K562 (cell line): ENCODE results near the gene ZNF286A. TPM values are rescaled to one million over a fixed set of nuclear protein-coding genes. Genes with fewer than 3 reads are reported as not detected.
"Not testable (repeated sequence)": the region's sequence is repeated elsewhere in the genome, so short reads cannot be mapped to it uniquely, and the experiment has no call there.

ENCODE experiments used
- NR2C2 ChIP-seq, 2 experiments: fragments of 200-800 bp in 1 of 2; sonication (Bioruptor generic) in 1 of 2; sonication (generic) in 1 of 2; formaldehyde crosslinking in 1 of 2; IDR thresholded peaks; 2 replicates each; pipeline versions ENCODE4 v1.6.1 to v1.8.0; 2016 to 2022; ENCODE audit warnings: mild to moderate bottlenecking in 1 of 2, missing compliant biosample characterization in 1 of 2, missing genetic modification characterization in 1 of 2, missing genetic modification reagents in 1 of 2
- POLR2A ChIP-seq: fragments of 450-650 bp; conservative IDR thresholded peaks from 2 replicates; pipeline ENCODE4 v1.6.1; 2016
- RBFOX2 ChIP-seq: fragments of 200-400 bp; formaldehyde crosslinking; IDR thresholded peaks from 2 replicates; pipeline ENCODE4 v1.6.1; 2017; ENCODE audit warnings: low read depth, mild to moderate bottlenecking, low read length, moderate library complexity
- ZNF143 ChIP-seq: sonication (generic); formaldehyde crosslinking; IDR thresholded peaks from 2 replicates; pipeline ENCODE4 v1.9.0; 2022; ENCODE audit warnings: mild to moderate bottlenecking, missing genetic modification reagents
- polyA plus RNA-seq, 8 experiments: library from polyadenylated mRNA; depleted of rRNA in 4 of 8; stranded (reverse) in 5 of 8; unstranded in 3 of 8; fragments of >200 nt; fragmentation: Nextera tagmentation in 2 of 8; fragmentation: Illumina TruSeq in 1 of 8; extraction: Ambion mirVana in 2 of 8; extraction: Trizol in 1 of 8; gene quantifications; 2 replicates each; pipeline versions ENCODE4 v1.2.1 to v1.2.3, GENCODE V29; 2011 to 2014; ENCODE audit warnings: inconsistent platforms in 1 of 8, missing spikeins in 1 of 8
- total RNA-seq, 7 experiments: library from RNA; depleted of rRNA in 6 of 7; stranded (reverse); fragments of >200 nt in 6 of 7; fragmentation: Illumina TruSeq in 2 of 7; extraction: Trizol in 2 of 7; gene quantifications; 2 replicates each; pipeline versions ENCODE4 v1.2.1 to v1.2.3, GENCODE V29; 2011 to 2021; ENCODE audit warnings: low replicate concordance in 1 of 7
- TF ChIP-seq, protein P1 (sequence below): fragments of 450-650 bp; IDR thresholded peaks from 2 replicates; pipeline ENCODE4 v1.6.1; 2016; ENCODE audit warnings: mild to moderate bottlenecking, moderate library complexity
- TF ChIP-seq, protein P2 (sequence below), 2 experiments: fragments of 450-650 bp in 1 of 2; sonication (generic) in 1 of 2; formaldehyde crosslinking in 1 of 2; IDR thresholded peaks; 2 replicates each; pipeline versions ENCODE4 v1.7.1 to v1.9.0; 2016 to 2022; ENCODE audit warnings: inconsistent platforms in 1 of 2, mild to moderate bottlenecking in 1 of 2, missing genetic modification reagents in 1 of 2

The ZNF286A gene
- total and polyA plus RNA-seq, 9 of the 15 experiments (the other 6 are each of a cell fraction or from before 2014, with no cell fraction given): 9.0 to 23.1 (median 16.6) TPM

DNA sequence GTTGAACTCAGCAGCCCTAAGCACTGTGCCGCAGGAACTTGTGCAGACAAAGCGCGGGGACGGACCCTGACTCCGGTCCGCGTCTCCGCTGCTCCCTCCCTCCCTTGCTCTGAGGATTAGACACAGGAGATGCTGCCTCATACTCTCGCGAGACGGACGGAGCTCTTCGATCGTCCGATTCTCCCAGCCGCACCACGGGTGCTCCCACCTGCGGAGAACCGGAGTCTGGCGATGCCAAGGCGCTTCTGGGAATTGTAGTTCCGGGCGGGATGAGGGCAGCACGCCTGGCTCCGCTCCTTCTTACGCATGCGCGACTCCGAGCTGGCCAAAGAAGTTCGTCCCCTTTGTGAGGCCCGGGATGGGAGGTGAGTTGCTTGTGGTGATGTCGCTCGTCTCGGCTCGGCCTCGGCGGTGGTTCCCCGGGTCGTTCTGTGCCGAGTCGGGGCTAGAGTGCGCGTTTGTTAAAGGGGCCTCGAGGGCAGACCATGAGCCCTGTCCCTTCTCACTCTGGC, at the start of gene ZNF286A (continued):
- TF ChIP-seq, protein P1, sequence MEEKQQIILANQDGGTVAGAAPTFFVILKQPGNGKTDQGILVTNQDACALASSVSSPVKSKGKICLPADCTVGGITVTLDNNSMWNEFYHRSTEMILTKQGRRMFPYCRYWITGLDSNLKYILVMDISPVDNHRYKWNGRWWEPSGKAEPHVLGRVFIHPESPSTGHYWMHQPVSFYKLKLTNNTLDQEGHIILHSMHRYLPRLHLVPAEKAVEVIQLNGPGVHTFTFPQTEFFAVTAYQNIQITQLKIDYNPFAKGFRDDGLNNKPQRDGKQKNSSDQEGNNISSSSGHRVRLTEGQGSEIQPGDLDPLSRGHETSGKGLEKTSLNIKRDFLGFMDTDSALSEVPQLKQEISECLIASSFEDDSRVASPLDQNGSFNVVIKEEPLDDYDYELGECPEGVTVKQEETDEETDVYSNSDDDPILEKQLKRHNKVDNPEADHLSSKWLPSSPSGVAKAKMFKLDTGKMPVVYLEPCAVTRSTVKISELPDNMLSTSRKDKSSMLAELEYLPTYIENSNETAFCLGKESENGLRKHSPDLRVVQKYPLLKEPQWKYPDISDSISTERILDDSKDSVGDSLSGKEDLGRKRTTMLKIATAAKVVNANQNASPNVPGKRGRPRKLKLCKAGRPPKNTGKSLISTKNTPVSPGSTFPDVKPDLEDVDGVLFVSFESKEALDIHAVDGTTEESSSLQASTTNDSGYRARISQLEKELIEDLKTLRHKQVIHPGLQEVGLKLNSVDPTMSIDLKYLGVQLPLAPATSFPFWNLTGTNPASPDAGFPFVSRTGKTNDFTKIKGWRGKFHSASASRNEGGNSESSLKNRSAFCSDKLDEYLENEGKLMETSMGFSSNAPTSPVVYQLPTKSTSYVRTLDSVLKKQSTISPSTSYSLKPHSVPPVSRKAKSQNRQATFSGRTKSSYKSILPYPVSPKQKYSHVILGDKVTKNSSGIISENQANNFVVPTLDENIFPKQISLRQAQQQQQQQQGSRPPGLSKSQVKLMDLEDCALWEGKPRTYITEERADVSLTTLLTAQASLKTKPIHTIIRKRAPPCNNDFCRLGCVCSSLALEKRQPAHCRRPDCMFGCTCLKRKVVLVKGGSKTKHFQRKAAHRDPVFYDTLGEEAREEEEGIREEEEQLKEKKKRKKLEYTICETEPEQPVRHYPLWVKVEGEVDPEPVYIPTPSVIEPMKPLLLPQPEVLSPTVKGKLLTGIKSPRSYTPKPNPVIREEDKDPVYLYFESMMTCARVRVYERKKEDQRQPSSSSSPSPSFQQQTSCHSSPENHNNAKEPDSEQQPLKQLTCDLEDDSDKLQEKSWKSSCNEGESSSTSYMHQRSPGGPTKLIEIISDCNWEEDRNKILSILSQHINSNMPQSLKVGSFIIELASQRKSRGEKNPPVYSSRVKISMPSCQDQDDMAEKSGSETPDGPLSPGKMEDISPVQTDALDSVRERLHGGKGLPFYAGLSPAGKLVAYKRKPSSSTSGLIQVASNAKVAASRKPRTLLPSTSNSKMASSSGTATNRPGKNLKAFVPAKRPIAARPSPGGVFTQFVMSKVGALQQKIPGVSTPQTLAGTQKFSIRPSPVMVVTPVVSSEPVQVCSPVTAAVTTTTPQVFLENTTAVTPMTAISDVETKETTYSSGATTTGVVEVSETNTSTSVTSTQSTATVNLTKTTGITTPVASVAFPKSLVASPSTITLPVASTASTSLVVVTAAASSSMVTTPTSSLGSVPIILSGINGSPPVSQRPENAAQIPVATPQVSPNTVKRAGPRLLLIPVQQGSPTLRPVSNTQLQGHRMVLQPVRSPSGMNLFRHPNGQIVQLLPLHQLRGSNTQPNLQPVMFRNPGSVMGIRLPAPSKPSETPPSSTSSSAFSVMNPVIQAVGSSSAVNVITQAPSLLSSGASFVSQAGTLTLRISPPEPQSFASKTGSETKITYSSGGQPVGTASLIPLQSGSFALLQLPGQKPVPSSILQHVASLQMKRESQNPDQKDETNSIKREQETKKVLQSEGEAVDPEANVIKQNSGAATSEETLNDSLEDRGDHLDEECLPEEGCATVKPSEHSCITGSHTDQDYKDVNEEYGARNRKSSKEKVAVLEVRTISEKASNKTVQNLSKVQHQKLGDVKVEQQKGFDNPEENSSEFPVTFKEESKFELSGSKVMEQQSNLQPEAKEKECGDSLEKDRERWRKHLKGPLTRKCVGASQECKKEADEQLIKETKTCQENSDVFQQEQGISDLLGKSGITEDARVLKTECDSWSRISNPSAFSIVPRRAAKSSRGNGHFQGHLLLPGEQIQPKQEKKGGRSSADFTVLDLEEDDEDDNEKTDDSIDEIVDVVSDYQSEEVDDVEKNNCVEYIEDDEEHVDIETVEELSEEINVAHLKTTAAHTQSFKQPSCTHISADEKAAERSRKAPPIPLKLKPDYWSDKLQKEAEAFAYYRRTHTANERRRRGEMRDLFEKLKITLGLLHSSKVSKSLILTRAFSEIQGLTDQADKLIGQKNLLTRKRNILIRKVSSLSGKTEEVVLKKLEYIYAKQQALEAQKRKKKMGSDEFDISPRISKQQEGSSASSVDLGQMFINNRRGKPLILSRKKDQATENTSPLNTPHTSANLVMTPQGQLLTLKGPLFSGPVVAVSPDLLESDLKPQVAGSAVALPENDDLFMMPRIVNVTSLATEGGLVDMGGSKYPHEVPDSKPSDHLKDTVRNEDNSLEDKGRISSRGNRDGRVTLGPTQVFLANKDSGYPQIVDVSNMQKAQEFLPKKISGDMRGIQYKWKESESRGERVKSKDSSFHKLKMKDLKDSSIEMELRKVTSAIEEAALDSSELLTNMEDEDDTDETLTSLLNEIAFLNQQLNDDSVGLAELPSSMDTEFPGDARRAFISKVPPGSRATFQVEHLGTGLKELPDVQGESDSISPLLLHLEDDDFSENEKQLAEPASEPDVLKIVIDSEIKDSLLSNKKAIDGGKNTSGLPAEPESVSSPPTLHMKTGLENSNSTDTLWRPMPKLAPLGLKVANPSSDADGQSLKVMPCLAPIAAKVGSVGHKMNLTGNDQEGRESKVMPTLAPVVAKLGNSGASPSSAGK: peak; percentile 22; the same call in 1 of the 2 replicates
- TF ChIP-seq, protein P2, sequence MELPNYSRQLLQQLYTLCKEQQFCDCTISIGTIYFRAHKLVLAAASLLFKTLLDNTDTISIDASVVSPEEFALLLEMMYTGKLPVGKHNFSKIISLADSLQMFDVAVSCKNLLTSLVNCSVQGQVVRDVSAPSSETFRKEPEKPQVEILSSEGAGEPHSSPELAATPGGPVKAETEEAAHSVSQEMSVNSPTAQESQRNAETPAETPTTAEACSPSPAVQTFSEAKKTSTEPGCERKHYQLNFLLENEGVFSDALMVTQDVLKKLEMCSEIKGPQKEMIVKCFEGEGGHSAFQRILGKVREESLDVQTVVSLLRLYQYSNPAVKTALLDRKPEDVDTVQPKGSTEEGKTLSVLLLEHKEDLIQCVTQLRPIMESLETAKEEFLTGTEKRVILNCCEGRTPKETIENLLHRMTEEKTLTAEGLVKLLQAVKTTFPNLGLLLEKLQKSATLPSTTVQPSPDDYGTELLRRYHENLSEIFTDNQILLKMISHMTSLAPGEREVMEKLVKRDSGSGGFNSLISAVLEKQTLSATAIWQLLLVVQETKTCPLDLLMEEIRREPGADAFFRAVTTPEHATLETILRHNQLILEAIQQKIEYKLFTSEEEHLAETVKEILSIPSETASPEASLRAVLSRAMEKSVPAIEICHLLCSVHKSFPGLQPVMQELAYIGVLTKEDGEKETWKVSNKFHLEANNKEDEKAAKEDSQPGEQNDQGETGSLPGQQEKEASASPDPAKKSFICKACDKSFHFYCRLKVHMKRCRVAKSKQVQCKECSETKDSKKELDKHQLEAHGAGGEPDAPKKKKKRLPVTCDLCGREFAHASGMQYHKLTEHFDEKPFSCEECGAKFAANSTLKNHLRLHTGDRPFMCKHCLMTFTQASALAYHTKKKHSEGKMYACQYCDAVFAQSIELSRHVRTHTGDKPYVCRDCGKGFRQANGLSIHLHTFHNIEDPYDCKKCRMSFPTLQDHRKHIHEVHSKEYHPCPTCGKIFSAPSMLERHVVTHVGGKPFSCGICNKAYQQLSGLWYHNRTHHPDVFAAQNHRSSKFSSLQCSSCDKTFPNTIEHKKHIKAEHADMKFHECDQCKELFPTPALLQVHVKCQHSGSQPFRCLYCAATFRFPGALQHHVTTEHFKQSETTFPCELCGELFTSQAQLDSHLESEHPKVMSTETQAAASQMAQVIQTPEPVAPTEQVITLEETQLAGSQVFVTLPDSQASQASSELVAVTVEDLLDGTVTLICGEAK (IDR thresholded peaks at IDR 0.05): 0 out of 2 replicates have a peak, but pooled peaks have one; percentile 34
- TF ChIP-seq, protein P2 (CRISPR knock-in tag; IDR thresholded peaks at IDR 0.05): not testable (repeated sequence)
- TF ChIP-seq NR2C2 (CRISPR knock-in tag; IDR thresholded peaks at IDR 0.05): not testable (repeated sequence)
- TF ChIP-seq NR2C2 (tag; IDR thresholded peaks at IDR 0.05) (0 out of 2 replicates have a peak, but pooled peaks have one; percentile 24), ZNF143 (CRISPR knock-in tag) (peak; percentile 87), POLR2A (peak; percentile 55; the same call in 1 of the 2 replicates), RBFOX2 (peak; percentile 68)
